GM23338 (cell line): ENCODE data around the gene TFF2. TPM values are rescaled to one million over a fixed set of nuclear protein-coding genes. Genes with fewer than 3 reads are reported as not detected.

Experiments used
- ATAC-seq: fragments of 200-7000 bp; cut with Tn5 transposase; 3 replicates; pipeline ENCODE4 v1.9.1; 2020
- DNase-seq: peaks from one replicate; pipeline ENCODE4 v3.0.0-alpha.2; 2015; ENCODE audit warnings: low spot score
- H2AFZ ChIP-seq: fragments of 200-600 bp; sonication (generic); 2 replicates; pipeline ENCODE4 v1.8.0; 2016; ENCODE audit warnings: antibody characterized with exemption, mild to moderate bottlenecking, moderate library complexity
- H3F3A ChIP-seq: fragments of 200-600 bp; sonication (generic); replicated peaks from 2 replicates; pipeline ENCODE4 v1.8.0; 2017; ENCODE audit warnings: antibody characterized with exemption, mixed run types, low read depth
- H3K27ac ChIP-seq: fragments of 200-600 bp; sonication (generic); 2 replicates; pipeline ENCODE4 v1.6.1; 2016; ENCODE audit warnings: low read depth
- H3K27me3 ChIP-seq: fragments of 200-600 bp; sonication (generic); 2 replicates; pipeline ENCODE4 v1.8.0; 2016; ENCODE audit warnings: mild to moderate bottlenecking, mixed run types, moderate library complexity; ENCODE audit not compliant: insufficient read depth
- H3K36me3 ChIP-seq: fragments of 200-600 bp; sonication (generic); 2 replicates; pipeline ENCODE4 v1.8.0; 2016; ENCODE audit warnings: mild to moderate bottlenecking; ENCODE audit not compliant: insufficient read depth
- H3K4me1 ChIP-seq: fragments of 200-600 bp; sonication (generic); 2 replicates; pipeline ENCODE4 v1.8.0; 2016; ENCODE audit warnings: mild to moderate bottlenecking, moderate library complexity; ENCODE audit not compliant: insufficient read depth
- H3K4me2 ChIP-seq: fragments of 200-600 bp; sonication (generic); 2 replicates; pipeline ENCODE4 v1.7.1; 2017; ENCODE audit warnings: mixed run types
- H3K4me3 ChIP-seq: fragments of 200-600 bp; sonication (generic); 2 replicates; pipeline ENCODE4 v1.6.1; 2016; ENCODE audit warnings: mixed run types
- H3K79me2 ChIP-seq: fragments of 200-600 bp; sonication (generic); replicated peaks from 2 replicates; pipeline ENCODE4 v1.8.0; 2017; ENCODE audit warnings: mild to moderate bottlenecking; ENCODE audit not compliant: insufficient read depth
- H3K9me2 ChIP-seq: fragments of 200-600 bp; sonication (generic); 2 replicates; pipeline ENCODE4 v1.8.0; 2017; ENCODE audit not compliant: insufficient read depth
- H4K20me1 ChIP-seq: fragments of 200-600 bp; sonication (generic); replicated peaks from 2 replicates; pipeline ENCODE4 v1.8.0; 2017; ENCODE audit warnings: mild to moderate bottlenecking; ENCODE audit not compliant: insufficient read depth
- H3K27ac Mint-ChIP-seq: 2 replicates; pipeline ENCODE4 v1.8.0; 2020; ENCODE audit warnings: inconsistent platforms, mild to moderate bottlenecking, moderate library complexity, mixed read lengths
- H3K27me3 Mint-ChIP-seq: 3 replicates; pipeline ENCODE4 v1.8.0; 2022; ENCODE audit warnings: low read depth, mild to moderate bottlenecking, moderate library complexity, mixed read lengths, inconsistent platforms; ENCODE audit not compliant: insufficient read depth, poor library complexity
- H3K36me3 Mint-ChIP-seq: 3 replicates; pipeline ENCODE4 v1.8.0; 2021; ENCODE audit warnings: low read depth, mild to moderate bottlenecking, inconsistent platforms, moderate library complexity, mixed read lengths
- H3K4me1 Mint-ChIP-seq: 3 replicates; pipeline ENCODE4 v1.8.0; 2020; ENCODE audit warnings: mild to moderate bottlenecking, inconsistent platforms, mixed read lengths
- H3K4me3 Mint-ChIP-seq: 3 replicates; pipeline ENCODE4 v1.8.0; 2021; ENCODE audit warnings: moderate library complexity, mild to moderate bottlenecking, inconsistent platforms, mixed read lengths
- H3K9me3 Mint-ChIP-seq: 3 replicates; pipeline ENCODE4 v1.8.0; 2020; ENCODE audit warnings: moderate library complexity, mild to moderate bottlenecking, inconsistent platforms, mixed read lengths
- CREB1 ChIP-seq: fragments of 250-450 bp; sonication (Bioruptor Pico); IDR thresholded peaks from 2 replicates; pipeline ENCODE4 v1.5.0; 2020; ENCODE audit warnings: low read depth, mild to moderate bottlenecking, moderate library complexity
- EZH2phosphoT487 ChIP-seq: fragments of 200-600 bp; sonication (generic); IDR thresholded peaks from one replicate; pipeline ENCODE4 v1.8.1; 2018; ENCODE audit warnings: antibody characterized with exemption; ENCODE audit not compliant: unreplicated experiment
- JUNB ChIP-seq: IDR thresholded peaks from one replicate; pipeline ENCODE4 v1.6.1; 2016; ENCODE audit warnings: antibody characterized with exemption; ENCODE audit not compliant: unreplicated experiment
- NANOG ChIP-seq: IDR thresholded peaks from 2 replicates; pipeline ENCODE4 v1.6.1; 2016; ENCODE audit warnings: antibody characterized with exemption, borderline replicate concordance
- POLR2AphosphoS5 ChIP-seq: IDR thresholded peaks from 2 replicates; pipeline ENCODE4 v1.6.1; 2016; ENCODE audit warnings: antibody characterized with exemption, low read depth
- ZNF114 ChIP-seq: fragments of 250-450 bp; sonication (Bioruptor Pico); IDR thresholded peaks from 2 replicates; pipeline ENCODE4 v1.5.0; 2020; ENCODE audit warnings: mild to moderate bottlenecking, moderate library complexity
- ZNF331 ChIP-seq: fragments of 250-450 bp; sonication (Bioruptor Pico); IDR thresholded peaks from 2 replicates; pipeline ENCODE4 v1.5.0; 2020; ENCODE audit warnings: low read depth, mild to moderate bottlenecking, moderate library complexity
- polyA plus RNA-seq: library from polyadenylated mRNA; unstranded; fragments of >200 nt; fragmentation: Nextera tagmentation; extraction: Ambion mirVana; gene quantifications from 2 replicates; pipeline ENCODE4 v1.2.1, GENCODE V29; 2016
- total RNA-seq: library from RNA; depleted of rRNA; stranded (reverse); fragments of >200 nt; shearing (Covaris generic); gene quantifications from 2 replicates; pipeline ENCODE4 v1.2.3, GENCODE V29; 2014
- TF ChIP-seq, protein P1 (sequence below): IDR thresholded peaks from one replicate; pipeline ENCODE4 v1.6.1; 2018; ENCODE audit warnings: antibody characterized with exemption; ENCODE audit not compliant: unreplicated experiment
- TF ChIP-seq, protein P2 (sequence below), 2 experiments: fragments of 200-600 bp in 1 of 2; sonication (generic) in 1 of 2; conservative IDR thresholded peaks; 2 replicates each; pipeline versions ENCODE4 v1.5.1 to v1.6.1; 2016 to 2017; ENCODE audit warnings: antibody characterized with exemption in 2 of 2, low read depth in 2 of 2, mild to moderate bottlenecking in 2 of 2, moderate library complexity in 1 of 2
- TF ChIP-seq, protein P3 (sequence below): IDR thresholded peaks from 2 replicates; pipeline ENCODE4 v1.6.1; 2016; ENCODE audit warnings: antibody characterized with exemption

Gene TFF2
- total and polyA plus RNA-seq, 2 experiments from 2014 or later, result not detected

DNA sequence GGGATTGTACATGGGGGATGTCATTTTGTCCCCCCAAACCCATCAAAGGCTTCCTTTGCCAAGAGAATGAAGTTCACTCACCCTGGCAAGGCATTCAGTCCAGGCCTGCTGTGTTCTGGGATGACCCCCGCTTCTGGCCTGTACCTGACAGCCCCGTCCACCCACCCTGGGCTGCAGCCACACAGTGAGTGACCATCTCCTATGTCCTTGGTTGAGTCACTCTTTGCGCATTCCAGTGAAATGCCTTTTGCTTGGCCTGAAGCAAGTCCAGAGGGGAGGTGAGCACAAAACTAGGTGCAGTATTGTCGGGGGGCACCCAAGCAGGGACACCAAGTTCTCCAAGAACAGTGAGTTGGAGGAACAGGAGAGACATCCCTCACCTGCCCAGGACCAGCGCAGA lies 34.8 kb upstream of the TFF2 start (continued):
- TF ChIP-seq, protein P1, sequence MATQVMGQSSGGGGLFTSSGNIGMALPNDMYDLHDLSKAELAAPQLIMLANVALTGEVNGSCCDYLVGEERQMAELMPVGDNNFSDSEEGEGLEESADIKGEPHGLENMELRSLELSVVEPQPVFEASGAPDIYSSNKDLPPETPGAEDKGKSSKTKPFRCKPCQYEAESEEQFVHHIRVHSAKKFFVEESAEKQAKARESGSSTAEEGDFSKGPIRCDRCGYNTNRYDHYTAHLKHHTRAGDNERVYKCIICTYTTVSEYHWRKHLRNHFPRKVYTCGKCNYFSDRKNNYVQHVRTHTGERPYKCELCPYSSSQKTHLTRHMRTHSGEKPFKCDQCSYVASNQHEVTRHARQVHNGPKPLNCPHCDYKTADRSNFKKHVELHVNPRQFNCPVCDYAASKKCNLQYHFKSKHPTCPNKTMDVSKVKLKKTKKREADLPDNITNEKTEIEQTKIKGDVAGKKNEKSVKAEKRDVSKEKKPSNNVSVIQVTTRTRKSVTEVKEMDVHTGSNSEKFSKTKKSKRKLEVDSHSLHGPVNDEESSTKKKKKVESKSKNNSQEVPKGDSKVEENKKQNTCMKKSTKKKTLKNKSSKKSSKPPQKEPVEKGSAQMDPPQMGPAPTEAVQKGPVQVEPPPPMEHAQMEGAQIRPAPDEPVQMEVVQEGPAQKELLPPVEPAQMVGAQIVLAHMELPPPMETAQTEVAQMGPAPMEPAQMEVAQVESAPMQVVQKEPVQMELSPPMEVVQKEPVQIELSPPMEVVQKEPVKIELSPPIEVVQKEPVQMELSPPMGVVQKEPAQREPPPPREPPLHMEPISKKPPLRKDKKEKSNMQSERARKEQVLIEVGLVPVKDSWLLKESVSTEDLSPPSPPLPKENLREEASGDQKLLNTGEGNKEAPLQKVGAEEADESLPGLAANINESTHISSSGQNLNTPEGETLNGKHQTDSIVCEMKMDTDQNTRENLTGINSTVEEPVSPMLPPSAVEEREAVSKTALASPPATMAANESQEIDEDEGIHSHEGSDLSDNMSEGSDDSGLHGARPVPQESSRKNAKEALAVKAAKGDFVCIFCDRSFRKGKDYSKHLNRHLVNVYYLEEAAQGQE, result no peak
- TF ChIP-seq, protein P2, sequence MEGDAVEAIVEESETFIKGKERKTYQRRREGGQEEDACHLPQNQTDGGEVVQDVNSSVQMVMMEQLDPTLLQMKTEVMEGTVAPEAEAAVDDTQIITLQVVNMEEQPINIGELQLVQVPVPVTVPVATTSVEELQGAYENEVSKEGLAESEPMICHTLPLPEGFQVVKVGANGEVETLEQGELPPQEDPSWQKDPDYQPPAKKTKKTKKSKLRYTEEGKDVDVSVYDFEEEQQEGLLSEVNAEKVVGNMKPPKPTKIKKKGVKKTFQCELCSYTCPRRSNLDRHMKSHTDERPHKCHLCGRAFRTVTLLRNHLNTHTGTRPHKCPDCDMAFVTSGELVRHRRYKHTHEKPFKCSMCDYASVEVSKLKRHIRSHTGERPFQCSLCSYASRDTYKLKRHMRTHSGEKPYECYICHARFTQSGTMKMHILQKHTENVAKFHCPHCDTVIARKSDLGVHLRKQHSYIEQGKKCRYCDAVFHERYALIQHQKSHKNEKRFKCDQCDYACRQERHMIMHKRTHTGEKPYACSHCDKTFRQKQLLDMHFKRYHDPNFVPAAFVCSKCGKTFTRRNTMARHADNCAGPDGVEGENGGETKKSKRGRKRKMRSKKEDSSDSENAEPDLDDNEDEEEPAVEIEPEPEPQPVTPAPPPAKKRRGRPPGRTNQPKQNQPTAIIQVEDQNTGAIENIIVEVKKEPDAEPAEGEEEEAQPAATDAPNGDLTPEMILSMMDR (conservative IDR thresholded peaks at IDR 0.05; ENCODE audit: low read depth in 2 of 2), result no peak
- TF ChIP-seq JUNB (no peak), EZH2phosphoT487 (no peak), POLR2AphosphoS5 (no peak), ZNF331 (CRISPR knock-in tag) (no peak), ZNF114 (CRISPR knock-in tag) (no peak), CREB1 (CRISPR knock-in tag) (no peak)
- TF ChIP-seq, protein P3, sequence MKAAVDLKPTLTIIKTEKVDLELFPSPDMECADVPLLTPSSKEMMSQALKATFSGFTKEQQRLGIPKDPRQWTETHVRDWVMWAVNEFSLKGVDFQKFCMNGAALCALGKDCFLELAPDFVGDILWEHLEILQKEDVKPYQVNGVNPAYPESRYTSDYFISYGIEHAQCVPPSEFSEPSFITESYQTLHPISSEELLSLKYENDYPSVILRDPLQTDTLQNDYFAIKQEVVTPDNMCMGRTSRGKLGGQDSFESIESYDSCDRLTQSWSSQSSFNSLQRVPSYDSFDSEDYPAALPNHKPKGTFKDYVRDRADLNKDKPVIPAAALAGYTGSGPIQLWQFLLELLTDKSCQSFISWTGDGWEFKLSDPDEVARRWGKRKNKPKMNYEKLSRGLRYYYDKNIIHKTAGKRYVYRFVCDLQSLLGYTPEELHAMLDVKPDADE, result no peak

DNA sequence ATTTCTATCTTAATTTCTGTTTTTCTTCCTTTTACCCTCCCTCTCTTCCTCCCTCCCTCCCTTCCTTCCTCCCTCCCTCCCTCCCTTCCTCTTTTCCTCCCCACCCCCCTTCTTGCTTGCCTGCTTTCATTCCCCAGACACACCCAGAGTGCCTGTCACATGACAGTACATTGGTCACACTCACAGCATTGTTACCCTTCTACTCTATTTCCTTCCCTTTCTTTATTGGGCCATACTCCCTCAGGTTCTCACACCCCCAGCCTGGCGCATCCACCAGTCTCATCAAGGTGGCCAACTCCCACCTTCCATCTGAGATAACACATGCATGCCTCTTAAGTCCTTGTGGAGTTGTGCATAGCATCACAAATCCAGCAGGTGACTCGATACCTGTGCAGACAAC lies 34.2 kb upstream of the TFF2 start:
- H3F3A ChIP-seq, result peaks cover 5% of the 10 kb centered on the region; the same call in 1 of the 2 replicates
- no peaks in the 10 kb centered on the region for H3K27me3 ChIP-seq
- no peak overlapping the region for H3K4me2 ChIP-seq
- peaks cover 33% of the 10 kb centered on the region for H3K4me1 Mint-ChIP-seq
- H3K36me3 Mint-ChIP-seq, result peaks cover 15% of the 10 kb centered on the region
- peaks cover 6% of the 10 kb centered on the region for H3K4me1 ChIP-seq
- H3K79me2 ChIP-seq, result no peaks in the 10 kb centered on the region
- DNase-seq (no peak), ATAC-seq (no peak)
- H2AFZ ChIP-seq, result no peak overlapping the region
- no peaks in the 10 kb centered on the region for H3K36me3 ChIP-seq
- H3K27ac Mint-ChIP-seq, result no peak overlapping the region
- H3K9me2 ChIP-seq, result no peaks in the 10 kb centered on the region
- peaks cover 26% of the 10 kb centered on the region for H3K9me3 Mint-ChIP-seq
- no peak overlapping the region for H3K4me3 Mint-ChIP-seq
- peaks cover 7% of the 10 kb centered on the region for H3K27me3 Mint-ChIP-seq
- no peaks in the 10 kb centered on the region for H4K20me1 ChIP-seq
- no peak overlapping the region for H3K27ac ChIP-seq
- no peak overlapping the region for H3K4me3 ChIP-seq
- TF ChIP-seq, protein P2 (conservative IDR thresholded peaks at IDR 0.05; ENCODE audit: low read depth in 2 of 2), result no peak
- no peak for TF ChIP-seq ZNF331 (CRISPR knock-in tag)
- no peak for TF ChIP-seq NANOG
- TF ChIP-seq, protein P3, result no peak
- TF ChIP-seq POLR2AphosphoS5, result no peak
- TF ChIP-seq JUNB, result no peak
